ENCODE data around the gene CAND2.
A peak's percentile ranks its signal among the peaks of the same experiment; 100 is the strongest.

DNA sequence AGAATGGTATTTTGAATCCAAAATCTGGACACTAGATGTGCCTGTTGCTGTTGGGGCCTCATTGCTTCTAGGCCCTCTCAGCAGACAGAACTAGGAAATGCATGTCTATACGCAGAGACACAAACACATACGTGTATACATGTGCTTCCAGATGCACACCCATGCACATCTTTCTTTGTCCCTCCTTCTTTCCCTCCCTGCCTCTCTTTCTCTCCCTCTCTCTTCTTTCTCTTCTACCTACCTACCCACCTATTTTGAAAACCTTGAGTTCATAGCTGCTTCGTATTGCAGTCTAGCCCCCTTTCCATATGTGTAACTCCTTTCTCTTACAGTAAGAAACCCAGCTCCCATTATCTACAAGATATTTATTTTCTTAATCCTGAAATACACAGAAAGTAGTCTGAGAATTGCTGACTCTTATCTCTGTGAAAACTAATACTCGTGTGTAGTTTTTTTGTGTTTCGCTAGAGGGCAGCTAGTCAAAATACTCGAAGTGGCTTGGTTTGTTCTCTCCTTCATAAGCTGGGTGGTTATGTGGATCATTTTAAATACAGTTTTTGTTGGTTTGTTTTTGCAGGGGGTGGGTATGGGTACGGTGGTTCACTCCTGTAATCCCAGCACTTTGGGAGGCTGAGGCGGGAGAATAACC, 26.4 kb downstream of the CAND2 start:
- TF ChIP-seq, protein P1, sequence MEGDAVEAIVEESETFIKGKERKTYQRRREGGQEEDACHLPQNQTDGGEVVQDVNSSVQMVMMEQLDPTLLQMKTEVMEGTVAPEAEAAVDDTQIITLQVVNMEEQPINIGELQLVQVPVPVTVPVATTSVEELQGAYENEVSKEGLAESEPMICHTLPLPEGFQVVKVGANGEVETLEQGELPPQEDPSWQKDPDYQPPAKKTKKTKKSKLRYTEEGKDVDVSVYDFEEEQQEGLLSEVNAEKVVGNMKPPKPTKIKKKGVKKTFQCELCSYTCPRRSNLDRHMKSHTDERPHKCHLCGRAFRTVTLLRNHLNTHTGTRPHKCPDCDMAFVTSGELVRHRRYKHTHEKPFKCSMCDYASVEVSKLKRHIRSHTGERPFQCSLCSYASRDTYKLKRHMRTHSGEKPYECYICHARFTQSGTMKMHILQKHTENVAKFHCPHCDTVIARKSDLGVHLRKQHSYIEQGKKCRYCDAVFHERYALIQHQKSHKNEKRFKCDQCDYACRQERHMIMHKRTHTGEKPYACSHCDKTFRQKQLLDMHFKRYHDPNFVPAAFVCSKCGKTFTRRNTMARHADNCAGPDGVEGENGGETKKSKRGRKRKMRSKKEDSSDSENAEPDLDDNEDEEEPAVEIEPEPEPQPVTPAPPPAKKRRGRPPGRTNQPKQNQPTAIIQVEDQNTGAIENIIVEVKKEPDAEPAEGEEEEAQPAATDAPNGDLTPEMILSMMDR (IDR thresholded peaks at IDR 0.05; ENCODE audit: low read depth, low read length) = peak; percentile 61
- no peak for TF ChIP-seq EZH2phosphoT487 (IDR thresholded peaks at IDR 0.05; ENCODE audit: low read depth)

Measured in OCI-LY3 (cell line).